SK-N-SH treated with all-trans-retinoic acid at 6 μM for 48 hours (cell line): ENCODE data around the gene IQUB.

Experiments used
- CREB5 ChIP-seq: fragments of 250-450 bp; sonication (Bioruptor Pico); IDR thresholded peaks from 2 replicates; pipeline ENCODE4 v1.5.1; 2020; ENCODE audit warnings: low read depth, mild to moderate bottlenecking, moderate library complexity
- ISL1 ChIP-seq: fragments of 250-450 bp; sonication (Bioruptor Pico); IDR thresholded peaks from 2 replicates; pipeline ENCODE4 v2.1.2; 2022; ENCODE audit warnings: mild to moderate bottlenecking, moderate library complexity
- OSR1 ChIP-seq: fragments of 250-450 bp; sonication (Bioruptor Pico); IDR thresholded peaks from 2 replicates; pipeline ENCODE4 v1.8.0; 2022; ENCODE audit warnings: moderate library complexity, mild to moderate bottlenecking, inconsistent platforms
- PPARA ChIP-seq: fragments of 250-450 bp; sonication (Bioruptor Pico); IDR thresholded peaks from 2 replicates; pipeline ENCODE4 v1.5.0; 2020; ENCODE audit warnings: mild to moderate bottlenecking, borderline replicate concordance
- RARB ChIP-seq: fragments of 250-450 bp; sonication (Bioruptor Pico); IDR thresholded peaks from 2 replicates; pipeline ENCODE4 v1.8.0; 2021; ENCODE audit warnings: mild to moderate bottlenecking, moderate library complexity
- SNAI2 ChIP-seq: fragments of 250-450 bp; sonication (Bioruptor Pico); IDR thresholded peaks from 2 replicates; pipeline ENCODE4 v1.5.0; 2020; ENCODE audit warnings: mild to moderate bottlenecking, moderate library complexity
- TCF4 ChIP-seq: fragments of 250-450 bp; sonication (Bioruptor Pico); IDR thresholded peaks from 2 replicates; pipeline ENCODE4 v1.8.0; 2021; ENCODE audit warnings: mild to moderate bottlenecking, moderate library complexity, borderline replicate concordance
- ZC3H10 ChIP-seq: fragments of 250-450 bp; sonication (Bioruptor Pico); IDR thresholded peaks from 2 replicates; pipeline ENCODE4 v1.5.1; 2021; ENCODE audit warnings: mild to moderate bottlenecking, moderate library complexity
- ZFP30 ChIP-seq: fragments of 450-650 bp; formaldehyde crosslinking; IDR thresholded peaks from 2 replicates; pipeline ENCODE4 v1.5.0; 2022; ENCODE audit warnings: mild to moderate bottlenecking, moderate library complexity

GRCh38 chr7:123533929-123534382 is 439 bp downstream of the IQUB start:
- TF ChIP-seq ZC3H10 (CRISPR knock-in tag) (no peak), RARB (CRISPR knock-in tag) (no peak), ZFP30 (CRISPR knock-in tag) (no peak), PPARA (CRISPR knock-in tag) (no peak), OSR1 (CRISPR knock-in tag) (no peak), ISL1 (CRISPR knock-in tag) (no peak), TCF4 (no peak), SNAI2 (CRISPR knock-in tag) (no peak), CREB5 (no peak)
